GM18520 (cell line): ENCODE data around the gene CDC27.
"Not testable (repeated sequence)": the region's sequence is repeated elsewhere in the genome, so short reads cannot be mapped to it uniquely, and the experiment has no call there.

Experiments used
- ATAC-seq: cut with Tn5 transposase; IDR thresholded peaks from one replicate; pipeline ENCODE4 v1.9.1; 2021; ENCODE audit not compliant: unreplicated experiment

The CDC27 gene

GRCh38 chr17:47188876-47189731 lies at the start of gene CDC27:
TSS of gene CDC27 (minus strand) at chr17:47189295. CDS start at chr17:47189172, 123 bp downstream.
- peak; percentile 91 for ATAC-seq

DNA sequence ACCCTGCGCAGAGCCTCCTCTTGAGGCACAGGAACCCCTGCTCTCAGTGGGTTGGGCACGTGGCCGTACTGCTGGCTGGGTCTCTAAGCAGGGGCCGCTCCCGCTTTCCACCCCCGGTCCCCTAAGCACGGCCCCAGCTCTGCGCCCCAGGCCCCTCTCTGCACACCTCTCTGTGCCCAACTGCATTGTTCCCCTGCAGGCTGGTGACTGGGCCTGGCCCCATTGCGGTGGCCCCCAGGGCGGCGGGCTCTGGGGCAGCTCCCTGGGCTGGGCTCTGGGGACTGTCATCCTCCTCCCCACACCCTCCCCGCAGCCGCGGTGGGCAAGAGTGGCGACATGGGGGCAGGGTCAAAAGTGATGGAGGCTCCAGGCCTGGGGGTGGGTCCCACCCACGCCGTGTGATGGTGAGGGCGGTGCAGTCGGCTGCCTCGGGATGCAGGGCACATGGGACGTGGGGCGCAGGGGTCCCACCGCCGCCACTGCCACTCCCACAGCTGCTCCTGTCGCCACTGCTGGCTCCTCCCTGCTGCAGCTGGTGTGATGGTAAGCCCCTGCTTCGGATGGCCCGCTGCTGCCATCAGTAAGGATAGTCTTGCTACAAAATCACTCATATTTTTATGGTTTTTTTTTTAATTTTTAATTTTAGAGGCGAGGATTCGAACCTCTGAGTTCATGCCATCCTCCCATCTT lies 49.4 kb upstream of the CDC27 start:
- no peak for ATAC-seq

DNA sequence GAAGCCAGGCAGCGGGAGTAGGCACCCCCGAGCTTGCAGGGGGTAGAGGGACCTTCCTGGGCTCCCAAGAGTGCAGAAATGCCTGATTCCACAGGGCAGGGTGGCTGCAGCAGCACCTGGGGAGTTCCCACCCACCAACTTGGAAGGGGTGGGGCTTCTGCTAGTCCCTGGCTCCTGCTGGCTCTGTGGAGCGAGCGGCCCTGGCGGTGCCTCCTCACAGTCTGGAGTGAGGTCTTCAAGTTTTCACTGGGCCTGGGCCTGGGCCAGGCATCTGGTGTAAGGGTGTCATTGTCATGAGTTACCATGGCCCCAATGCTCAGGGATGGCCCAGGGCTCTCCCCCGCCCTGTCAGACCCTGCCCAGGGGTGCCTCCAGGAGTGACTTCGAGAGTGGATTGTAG lies 48.7 kb upstream of the CDC27 start:
- no peak for ATAC-seq

DNA sequence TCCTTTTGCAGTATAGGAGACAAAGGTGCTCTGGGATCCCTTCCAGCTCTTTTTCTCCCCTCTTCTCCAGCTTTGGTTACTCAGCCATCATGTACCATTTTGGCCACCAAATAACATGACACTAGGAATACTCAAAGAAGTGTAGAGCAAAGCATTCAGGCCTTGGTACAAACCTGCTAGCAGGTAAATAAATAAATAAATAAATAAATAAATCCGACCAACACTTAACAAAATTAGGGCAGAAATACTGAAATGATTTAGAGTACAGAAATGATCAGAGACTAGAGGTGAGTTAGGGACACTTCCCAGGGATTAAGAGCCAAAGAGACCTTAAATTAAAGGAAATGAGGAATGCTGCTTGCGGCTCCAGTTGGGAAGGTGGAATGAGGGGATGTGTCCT lies 46.8 kb upstream of the CDC27 start:
- ATAC-seq = no peak

- no peak for ATAC-seq
Measured at GRCh38 chr17:47235506-47235905, 46.4 kb upstream of the CDC27 start.

- ATAC-seq = no peak
Measured at GRCh38 chr17:47232465-47232864, 43.4 kb upstream of the CDC27 start.

DNA sequence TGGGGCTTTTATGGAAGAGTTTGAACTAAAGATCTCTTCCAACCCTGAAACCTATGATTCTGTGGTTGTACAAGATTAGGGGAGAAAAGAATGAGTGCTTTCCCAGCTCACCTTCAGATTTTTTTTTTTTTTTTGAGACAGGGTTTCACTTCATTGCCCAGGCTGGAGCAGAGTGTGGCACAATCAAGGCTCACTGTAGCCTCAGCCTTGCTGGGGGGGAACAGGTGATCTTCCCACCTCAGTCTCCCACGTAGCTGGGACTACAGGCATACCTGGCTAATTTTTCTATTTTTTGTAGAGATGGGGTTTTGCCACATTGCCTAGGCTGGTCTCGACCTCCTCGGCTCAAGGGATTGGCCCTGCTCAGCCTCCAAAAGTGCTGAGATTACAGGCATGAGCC lies 42.8 kb upstream of the CDC27 start:
- no peak for ATAC-seq

DNA sequence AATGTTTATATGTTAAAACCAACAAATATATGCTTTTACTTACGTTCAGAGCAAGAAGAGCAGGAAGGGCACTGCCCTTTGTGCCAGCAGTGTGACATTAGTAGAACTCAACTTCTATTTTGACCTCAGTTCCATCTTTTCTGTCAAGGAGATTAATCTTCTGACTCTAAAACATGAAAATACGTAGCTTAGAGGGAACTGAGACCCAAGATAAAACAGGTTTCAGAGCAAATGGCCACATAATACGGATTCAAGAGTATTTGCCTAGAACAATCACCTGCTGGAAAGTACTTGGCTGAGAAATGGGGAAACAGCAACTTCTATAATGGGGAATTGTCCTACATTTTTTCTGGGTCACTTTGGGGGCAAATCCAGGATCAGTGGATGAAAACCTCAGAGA lies 42.2 kb upstream of the CDC27 start:
- no peak for ATAC-seq

DNA sequence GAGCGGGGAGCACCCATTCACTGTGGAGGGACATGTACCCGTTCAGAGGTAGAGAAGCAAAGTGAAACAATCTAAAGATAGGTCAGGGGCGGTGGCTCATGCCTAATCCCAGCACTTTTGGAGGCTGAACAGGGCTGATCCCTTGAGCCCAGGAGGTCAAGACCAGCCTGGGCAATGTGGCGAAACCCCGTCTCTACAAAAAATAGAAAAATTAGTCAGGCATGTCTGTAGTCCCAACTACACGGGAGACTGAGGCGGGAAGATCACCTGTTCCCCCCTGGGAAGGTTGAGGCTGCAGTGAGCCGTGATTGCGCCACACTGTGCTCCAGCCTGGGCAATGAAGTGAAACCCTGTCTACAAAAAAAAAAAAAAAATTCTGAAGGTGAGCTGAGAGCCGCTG lies 41.8 kb upstream of the CDC27 start:
- ATAC-seq = no peak

GRCh38 chr17:47229535-47230443 lies 40.7 kb upstream of the CDC27 start:
- no peak for ATAC-seq

GRCh38 chr17:47227862-47228261 lies 38.8 kb upstream of the CDC27 start:
- no peak for ATAC-seq

DNA sequence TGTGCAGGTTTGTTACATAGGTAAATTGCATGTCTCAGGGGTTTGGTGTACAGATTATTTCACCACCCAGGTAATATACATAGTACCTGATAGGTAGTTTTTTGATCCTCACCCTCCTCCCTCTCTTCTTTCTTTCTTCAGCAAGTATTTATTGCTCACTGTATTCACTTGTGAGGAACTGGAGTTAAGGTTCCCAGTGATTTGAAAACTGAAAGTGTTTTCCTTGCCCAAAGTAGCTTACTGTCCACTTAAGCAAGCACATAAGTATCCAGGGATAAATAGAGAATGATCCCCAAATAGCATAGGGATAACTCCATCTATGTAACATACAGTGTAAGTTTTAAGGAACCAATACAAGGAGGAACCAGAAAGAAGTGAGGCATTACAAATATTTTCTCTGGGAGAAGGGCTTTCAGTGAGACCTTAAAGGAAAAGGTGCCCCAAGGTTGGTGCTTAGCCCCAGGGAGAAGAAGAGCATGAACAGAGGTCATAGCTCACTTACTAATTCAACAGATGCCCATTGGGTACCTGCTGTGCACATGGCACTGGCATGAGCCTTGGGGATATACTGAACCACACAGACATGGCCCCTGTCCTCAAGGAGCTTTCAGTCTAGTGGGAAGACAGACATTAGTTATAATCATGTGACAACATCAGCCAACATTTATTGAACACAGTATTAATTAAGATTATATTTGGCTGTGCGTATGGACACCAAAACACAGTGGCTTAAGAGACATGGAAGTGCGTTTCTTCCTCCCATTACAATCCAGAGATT lies 37.0 kb upstream of the CDC27 start:
- no peak for ATAC-seq

- no peak for ATAC-seq
Measured at GRCh38 chr17:47225436-47225858, 36.4 kb upstream of the CDC27 start.

- ATAC-seq = no peak
Measured at GRCh38 chr17:47224966-47225365, 35.9 kb upstream of the CDC27 start.

DNA sequence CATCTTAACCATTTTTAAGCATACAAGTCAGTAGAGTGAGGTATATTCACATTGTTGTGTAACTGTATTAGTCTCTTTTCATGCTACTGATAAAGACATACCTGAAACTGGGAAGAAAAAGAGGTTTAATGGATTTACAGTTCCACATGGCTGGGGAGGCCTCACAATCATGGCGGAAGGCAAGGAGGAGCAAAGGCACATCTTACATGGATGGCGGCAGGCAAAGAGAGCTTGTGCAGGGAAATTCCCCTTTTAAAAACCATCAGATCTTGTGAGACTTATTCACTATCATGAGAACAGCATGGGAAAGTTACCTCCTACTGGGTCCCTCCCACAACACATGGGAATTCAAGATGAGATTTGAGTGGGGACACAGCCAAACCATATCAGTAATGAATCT lies 35.0 kb upstream of the CDC27 start:
- ATAC-seq = not testable (repeated sequence)

GRCh38 chr17:47223460-47223859 lies 34.4 kb upstream of the CDC27 start:
- ATAC-seq = no peak

GRCh38 chr17:47223007-47223406 lies 33.9 kb upstream of the CDC27 start:
- ATAC-seq = no peak

DNA sequence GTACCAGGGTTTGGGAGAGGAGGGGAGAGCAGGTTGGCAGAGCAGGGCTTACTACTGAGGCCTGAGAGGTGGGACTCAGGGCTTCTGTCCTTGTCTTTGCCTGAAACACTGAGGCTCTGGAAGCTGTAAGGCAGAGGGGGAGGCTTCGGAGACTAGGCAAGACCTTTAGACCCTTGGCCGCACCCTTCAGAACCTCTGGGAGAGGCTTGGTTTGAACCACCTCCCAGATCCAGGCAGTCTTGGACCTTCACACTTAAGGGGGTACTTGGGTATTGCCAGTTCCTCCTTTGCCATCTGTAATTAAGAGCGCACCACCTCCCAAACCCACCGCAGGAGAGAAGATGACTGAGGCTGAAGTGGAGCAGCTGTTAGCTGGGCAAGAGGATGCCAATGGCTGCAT lies 33.0 kb upstream of the CDC27 start:
- no peak for ATAC-seq

DNA sequence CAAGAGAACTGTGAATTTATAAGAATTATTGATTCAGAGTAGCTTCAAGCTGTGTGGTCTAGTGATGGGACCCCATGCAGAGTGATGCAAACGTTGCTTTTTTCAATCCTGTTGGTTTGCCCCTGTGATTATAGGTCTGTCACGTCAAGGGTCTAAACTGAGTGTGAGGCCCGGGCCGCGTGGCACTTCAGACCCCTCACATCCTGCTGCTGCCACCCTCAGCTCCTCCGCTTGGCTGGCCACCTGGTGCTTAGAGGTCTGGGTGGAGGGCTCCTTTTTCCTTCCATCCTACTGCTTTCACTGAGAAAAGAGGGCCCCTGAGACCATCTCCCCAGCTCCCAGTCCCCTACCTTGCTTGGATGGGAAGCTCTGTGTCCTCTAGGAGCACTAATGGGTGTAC lies 32.1 kb upstream of the CDC27 start:
- ATAC-seq = no peak

DNA sequence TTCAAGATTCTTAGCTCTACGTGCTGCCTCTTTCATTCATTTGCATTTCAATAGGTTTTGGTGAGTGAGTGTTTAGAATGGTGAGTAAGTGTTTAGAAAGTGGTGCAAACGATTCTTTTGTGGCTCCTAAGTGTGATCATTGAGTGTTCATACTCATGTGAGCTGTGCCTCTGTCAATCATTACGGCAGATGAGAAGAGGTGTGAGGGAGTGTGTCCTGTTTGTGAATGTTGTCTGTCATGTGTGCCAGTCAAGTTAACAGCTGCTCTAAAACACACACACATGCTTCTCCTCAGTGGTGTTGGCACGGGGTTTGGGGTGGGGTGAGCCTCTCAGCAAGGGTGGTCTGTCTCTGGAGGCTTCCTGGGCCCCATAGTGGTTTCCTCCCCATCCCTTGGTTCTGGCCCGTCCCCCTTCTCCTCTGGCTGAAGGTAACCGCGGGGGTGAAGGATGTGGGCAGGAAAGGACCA lies 31.5 kb upstream of the CDC27 start:
- peak; percentile 48 for ATAC-seq
